Measurements from ENCODE around the gene C1QTNF12. TPM values are rescaled to one million over a fixed set of nuclear protein-coding genes. Genes with fewer than 3 reads are reported as not detected.

Gene C1QTNF12
- total RNA-seq, 1 experiment from 2014 or later, result not detected

DNA sequence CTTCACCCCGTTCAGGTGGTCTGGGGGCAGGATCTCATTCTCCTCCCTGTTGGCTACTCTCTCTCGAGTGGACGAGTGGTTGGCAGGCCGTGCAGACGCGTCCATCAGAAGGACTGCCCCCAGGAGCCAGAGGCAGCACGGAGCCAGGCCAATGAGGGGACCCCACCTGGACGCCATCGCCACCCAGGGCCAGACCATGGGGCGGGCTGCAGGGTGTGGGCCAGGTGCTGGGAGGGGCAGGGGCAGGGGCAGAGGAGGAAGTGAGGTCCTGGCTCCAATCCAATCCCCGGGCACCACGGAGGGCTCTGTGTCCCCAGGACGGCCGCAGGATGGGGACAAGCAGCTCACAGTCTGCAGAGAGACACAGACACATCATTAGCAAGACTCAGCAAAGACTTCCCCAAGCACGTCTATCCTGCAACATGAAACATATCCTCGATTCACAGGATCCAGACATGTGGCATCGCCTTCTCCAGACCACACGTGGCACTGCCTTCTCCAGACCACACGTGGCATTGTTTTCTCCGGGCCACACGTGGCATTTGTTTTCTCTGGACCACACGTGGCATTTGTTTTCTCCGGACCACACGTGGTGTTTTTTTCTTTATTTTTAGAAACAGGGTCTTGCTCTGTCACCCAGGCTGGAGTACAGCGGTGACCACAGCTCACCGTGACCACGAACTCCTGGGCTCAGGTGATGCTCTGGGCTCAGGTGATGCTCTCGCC is 17.8 kb downstream of the C1QTNF12 start:
- no peak for DNase-seq (ENCODE audit: low read depth)

DNA sequence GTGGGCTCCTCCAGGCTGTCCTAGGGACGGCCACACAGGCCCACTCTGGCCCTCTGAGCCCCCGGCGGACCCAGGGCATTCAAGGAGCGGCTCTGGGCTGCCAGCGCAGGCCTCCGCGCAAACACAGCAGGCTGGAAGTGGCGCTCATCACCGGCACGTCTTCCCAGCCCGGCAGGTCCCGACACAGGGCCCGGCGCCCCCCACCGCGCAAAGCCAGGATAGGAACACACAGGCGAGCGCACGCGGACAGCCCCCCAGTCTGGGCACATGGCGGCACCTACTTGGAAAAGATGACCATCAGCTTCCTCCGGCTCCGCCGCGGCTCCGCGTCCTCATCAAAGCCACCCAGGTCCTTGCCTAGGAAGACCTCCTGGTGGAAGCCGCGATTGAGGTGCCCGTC is 18.3 kb downstream of the C1QTNF12 start:
- DNase-seq (ENCODE audit: low read depth), result no peak

DNA sequence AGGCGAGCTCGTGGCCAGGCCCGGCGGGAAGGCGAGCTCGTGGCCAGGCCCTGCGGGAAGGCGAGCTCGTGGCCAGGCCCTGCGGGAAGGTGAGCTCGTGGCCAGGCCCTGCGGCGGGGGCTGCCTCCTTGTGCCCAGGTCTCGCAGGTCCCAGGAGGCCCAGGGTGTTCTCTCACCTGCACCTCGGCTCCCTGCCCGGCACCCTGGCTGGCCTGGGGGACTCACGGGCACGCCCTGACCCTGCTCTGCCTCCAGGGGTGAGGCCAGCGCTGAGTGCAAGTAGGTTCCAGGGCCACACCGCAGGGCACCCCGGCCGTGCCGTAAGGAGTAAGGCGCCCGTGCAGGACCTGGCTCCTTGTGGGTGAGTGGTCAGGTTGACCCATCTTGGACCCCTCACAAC is 19.1 kb downstream of the C1QTNF12 start:
- DNase-seq (ENCODE audit: low read depth), result no peak

DNA sequence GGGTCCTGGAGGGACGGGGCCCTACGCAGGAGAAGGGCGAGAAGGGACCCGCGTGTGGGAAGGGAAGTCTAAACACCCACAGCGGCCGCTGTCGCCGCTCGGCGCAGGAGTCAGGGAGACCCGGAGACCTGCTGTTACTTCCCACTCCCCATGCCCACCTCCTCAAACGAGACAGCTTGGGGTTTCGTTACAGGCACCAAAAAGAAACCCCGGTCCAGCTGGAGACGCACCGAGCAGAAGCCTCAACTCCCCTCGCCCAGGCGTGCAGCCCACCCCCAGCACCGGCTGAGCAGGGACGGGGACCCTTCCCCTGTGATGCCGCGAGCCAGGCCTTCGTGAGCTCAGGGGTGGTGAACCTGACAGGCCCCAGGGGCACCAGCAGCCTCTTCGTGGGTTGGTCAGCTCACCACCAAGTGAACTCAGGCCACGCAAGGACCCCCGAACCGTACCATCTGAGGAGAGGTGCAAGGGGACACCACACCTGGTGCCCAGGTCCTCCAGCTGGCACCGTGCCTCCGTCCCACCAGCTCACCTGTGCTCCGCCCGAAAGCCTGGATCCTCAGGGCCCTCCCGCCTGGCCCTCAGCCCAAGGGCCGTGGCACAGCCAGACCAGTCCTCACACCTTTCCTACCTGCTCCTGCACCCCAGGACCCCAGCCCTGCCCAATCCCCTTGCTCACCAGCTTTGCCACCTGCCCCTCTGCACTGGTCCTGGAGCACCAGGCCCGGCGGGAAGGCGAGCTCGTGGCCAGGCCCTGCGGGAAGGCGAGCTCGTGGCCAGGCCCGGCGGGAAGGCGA is 19.8 kb downstream of the C1QTNF12 start:
- DNase-seq (ENCODE audit: low read depth), result no peak

DNA sequence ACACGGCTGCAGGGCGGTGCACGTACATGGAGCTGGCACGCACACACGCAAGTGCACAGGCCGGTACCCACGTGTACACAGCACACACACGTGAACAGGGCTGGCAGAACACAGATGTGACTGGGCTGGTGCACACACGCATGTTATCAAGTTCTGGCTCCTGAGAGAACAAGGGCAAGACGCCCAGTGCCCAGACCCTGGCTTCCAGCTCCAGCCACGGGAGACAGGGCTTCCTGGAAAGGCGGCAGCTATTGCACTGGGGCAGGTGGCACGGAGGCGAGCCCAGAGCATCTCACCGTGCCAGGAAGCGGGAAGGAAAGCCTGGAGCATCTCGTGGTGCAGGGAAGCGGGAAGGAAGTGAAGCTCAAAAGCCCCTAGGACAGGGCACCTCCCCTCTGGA is 20.6 kb downstream of the C1QTNF12 start:
- DNase-seq (ENCODE audit: low read depth), result no peak

DNA sequence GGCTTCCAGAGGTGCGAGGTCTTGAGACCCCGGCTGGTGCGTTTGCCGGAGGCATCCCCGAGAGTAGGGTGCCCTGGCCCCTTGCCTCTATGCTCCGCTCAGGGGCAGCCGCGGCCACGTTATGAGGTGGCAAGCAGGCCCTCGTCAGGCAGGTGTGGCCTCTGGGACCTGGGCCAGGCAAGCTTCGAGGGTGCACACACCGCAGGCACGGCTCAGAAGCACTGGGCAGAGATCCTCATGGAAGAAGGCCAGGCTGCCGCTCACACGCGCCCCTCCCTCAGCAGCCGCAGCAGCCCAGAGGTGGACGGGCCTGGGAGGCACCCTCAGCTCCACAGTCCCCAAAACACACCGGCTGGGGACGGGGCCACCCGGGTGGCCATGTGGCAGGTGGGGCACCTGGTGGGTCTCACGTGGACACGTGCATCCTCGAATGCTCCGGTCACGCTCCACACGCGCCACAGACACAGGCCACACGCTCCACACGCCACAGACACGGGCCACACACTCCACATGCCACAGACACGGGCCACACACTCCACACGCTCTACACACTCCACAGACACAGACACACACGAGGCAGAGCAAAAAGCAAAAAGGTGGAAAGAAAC is 21.2 kb downstream of the C1QTNF12 start:
- DNase-seq (ENCODE audit: low read depth), result no peak

DNA sequence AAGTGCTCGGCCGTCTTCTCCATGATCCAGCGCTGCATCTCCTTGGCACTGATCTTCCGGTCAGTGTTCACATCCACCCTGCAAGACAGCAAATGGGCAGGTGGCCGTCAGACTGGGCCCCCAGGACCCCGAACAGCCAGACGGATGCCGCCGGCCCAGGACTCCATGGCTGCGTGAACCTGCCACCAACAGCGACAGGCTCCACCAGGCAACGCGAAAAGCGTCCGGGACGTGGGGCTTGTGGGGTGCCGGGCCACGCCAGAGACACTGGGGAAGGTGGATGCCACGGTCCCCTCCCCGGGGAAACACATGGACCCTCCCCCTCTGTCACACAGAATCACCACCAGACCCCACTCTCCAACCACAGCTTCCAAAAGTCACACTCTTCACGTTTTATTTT is 22.6 kb downstream of the C1QTNF12 start:
- no peak for DNase-seq (ENCODE audit: low read depth)

DNA sequence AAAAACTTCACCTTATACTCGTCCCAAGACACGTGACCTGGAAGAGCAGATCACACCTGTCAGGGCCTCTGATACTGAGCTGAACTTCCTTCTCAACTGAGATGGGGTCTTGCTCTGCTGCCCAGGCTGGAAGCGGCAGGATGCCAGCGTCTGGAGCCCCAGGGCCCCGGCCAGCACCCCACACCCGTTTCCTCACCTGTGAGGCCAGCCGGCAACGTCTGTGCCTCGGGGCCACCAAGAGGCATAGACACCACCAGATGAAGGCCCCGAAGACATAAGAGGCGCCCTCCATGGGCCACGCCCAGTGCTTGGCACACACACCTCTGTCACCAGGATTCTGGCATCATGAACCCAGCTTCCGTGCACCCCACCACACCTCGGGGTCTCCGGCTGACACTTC is 23.2 kb downstream of the C1QTNF12 start:
- DNase-seq (ENCODE audit: low read depth), result no peak

DNA sequence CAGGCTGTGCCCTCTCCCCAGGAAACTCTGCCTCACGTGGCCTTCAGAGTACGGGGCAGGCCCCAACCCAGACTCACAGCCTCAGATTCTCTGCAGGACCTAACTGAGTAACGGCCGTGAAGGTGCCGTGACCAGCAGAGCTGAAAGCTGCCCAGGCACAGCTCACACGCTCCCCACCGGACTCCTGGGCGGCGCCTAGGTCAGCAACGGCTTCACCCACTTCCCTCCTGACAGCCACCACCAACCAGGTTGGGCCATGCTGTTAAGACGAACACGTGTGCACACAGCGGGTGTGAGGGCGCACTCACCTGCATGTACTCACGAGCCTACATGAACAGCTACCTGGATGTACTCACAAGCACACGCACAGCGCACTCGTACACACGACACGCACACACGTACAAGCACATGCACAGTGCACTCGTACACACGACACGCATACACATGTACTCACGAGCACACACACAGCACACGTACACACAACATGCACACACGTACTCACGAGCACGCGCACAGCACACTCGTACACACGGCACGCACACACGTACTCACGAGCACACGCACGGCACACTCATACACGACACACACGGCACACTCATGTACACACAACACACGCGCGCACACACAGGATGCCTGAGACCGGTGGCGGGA is 23.8 kb downstream of the C1QTNF12 start:
- DNase-seq (ENCODE audit: low read depth), result no peak

DNA sequence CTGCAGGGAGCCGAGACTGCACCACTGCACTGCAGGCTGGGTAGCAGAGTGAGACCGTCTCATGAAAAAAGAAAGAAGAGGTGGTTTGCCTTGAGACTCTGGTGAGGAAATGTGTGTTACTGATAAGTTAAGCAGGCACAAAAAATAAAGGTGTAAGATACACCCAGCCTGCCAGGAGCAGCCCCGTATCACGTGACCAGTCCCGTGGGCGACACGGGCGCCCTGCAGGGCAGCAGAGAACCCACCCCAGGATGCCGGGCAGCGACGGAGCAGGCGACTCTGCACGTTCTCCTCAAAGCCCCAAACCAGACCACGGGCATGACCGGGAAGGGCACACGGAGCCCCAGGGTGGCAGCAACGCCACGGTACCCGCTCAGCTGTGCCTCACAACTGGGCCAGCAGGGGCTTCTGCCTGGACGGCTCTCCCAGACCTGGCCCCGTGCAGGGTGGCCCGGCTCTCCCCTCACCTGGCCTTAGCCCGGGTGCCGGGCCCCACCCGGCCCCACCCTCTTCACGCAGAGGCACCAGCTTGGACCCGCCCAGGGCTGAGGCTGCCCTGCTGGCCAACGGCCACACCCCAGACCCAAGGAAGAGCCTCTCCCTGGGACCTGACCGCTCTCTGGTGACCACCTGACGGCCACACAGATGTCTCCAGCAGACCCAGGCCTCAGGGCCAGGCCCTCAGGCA is 24.5 kb downstream of the C1QTNF12 start:
- no peak for DNase-seq (ENCODE audit: low read depth)

DNA sequence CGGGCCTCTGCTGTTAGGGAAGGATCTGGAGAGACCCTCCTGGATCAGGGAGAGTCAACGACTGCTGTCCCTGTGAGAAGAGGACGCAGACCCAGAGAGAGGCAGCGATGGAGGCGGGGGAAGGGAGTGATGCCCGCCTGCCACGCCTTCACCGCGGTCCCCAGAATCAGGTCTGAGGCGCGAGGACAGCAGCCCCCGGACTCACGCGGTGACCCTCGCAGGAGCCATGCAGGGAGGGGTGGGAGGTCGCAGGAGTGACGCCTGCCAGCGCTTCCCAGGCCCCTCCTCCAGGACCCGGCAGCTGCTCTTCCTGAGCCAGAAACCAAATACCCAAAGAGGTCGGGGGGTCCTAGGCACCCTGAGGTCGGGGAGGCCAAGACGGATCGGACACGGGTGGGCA is 26.3 kb downstream of the C1QTNF12 start:
- DNase-seq (ENCODE audit: low read depth), result no peak

DNA sequence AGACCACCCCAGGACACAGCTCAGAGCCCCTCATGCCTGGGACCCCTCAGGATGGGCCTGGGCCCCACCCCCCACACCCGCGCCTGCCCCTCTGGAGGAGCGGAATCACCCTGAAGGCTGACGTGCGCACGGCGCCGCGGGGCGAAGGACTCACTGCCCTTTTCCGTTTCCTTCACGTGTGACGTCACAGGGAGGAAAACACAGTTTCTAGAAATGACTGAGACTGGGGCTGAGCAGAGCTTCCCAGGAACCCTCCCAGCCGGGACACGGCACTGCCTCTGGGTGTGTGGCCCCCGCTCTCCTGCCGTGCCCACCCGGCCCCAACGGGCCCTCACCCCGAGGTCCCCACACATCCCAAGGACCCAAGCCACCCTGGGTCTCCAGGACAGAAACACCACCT is 27.2 kb downstream of the C1QTNF12 start:
- no peak for DNase-seq (ENCODE audit: low read depth)

DNA sequence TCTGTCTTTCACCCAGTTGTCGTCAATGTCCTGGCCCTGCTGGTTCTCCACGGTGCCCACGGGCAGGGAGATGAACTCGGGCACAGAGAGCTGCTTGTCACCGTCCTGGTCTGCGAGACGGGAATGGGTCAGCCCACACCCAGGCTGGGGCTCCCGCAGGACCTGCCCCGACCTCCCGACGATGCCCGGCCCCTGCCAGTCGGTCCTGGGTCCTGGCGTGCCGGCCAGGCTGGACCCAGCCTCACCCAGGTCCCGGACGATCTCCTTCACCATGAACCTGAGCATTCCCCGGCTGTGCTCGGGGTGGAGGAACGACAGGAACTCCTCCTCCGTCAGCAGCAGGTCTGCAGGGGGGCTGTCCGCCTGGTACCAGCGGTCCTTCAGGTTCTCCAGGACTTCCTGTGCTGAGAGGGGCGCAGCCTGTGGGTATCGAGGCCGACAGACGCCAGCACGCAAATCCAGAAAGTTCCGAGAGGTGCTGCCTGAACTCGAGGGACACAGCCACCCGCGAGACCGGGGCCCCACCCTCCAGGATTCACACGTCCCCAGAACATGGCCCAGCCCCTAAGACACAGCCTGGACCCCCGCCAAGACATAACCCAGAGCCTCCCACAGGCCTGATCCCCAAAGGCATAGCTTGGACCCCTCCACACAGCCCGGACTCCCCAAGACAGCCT is 27.9 kb downstream of the C1QTNF12 start:
- no peak for DNase-seq (ENCODE audit: low read depth)

DNA sequence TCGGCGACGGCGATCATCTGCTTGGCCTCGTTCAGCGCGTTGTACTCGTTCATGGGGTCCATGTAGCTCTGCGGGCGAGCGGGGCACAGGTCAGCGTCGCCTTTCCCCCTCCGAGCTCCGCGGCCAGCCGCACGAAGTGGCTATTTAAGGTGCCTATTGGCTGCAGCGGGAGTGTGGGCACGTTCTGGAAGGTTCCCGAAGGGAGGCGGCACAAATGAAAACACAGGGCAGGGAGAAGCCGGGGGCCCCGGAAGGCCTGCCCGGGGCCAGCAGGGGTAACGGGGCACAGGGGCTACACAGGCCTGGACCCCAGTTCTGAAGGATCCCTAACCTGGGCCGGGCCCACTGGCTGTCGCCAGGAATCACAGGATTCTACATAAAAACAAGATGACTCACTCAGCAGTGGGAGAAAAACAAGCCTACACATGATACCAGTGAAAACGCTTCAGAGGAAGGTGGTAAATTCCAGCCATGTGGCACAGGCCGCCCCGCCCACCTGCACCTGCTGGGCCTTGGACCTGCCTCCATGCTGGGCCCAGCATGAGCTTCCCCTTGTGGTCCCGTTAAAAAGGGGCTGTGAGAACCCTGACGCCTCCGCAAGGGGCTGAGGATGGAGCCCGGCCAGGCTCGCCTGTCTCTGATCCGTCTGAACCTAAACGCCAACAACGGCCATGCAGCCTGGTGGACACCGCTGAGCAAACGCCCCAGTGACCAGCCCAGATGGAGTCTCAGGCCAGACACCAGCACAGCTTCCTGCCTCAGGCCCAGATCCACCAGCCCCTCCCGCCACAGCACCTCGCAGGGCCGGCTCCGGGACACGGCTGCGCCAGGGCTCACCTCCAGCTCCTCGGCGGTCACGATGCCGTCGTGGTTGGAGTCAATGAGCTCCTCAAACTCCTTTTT is 28.6 kb downstream of the C1QTNF12 start:
- no peak for DNase-seq (ENCODE audit: low read depth)

DNA sequence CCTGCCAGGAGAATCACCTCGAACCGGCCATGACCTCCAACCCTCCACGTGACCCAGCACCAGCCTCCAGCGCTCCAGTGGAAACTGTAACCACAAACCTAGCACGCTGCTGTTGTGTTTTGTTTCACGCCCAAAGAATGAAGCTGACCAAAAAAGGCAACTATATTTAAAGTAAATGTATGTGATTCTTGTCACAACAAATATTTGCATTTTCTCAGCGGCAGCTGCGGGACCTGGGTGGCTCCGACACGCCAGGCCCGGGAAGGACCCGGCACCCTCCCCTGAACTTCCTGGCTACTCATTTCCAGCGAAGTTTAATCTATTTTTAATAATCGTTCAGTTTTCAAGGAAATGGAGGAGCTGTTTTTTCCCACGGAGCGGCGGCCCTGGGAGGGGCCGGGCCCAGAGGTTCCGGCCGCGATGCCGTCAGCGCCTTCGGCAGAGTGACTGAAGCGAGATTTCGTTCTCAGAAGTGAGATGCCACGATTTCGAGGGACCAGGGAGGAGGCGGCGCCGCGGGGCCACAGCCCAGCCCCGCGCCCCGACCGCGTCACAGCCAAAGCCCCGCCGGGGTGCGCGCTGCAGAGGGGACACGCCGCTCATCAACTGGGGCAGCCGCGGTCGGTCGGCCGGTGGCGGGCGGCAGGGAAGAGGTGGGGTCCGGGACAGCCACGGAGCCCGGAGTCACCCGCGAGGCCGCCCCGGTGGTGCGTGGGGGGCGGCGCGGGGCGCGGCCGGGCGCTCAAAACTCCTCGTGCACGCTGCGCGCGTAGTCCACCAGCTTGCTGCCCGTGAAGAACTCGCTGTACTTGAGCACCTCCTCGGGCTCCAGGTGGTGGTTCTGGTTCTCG is 29.5 kb downstream of the C1QTNF12 start:
- DNase-seq (ENCODE audit: low read depth), result no peak

DNA sequence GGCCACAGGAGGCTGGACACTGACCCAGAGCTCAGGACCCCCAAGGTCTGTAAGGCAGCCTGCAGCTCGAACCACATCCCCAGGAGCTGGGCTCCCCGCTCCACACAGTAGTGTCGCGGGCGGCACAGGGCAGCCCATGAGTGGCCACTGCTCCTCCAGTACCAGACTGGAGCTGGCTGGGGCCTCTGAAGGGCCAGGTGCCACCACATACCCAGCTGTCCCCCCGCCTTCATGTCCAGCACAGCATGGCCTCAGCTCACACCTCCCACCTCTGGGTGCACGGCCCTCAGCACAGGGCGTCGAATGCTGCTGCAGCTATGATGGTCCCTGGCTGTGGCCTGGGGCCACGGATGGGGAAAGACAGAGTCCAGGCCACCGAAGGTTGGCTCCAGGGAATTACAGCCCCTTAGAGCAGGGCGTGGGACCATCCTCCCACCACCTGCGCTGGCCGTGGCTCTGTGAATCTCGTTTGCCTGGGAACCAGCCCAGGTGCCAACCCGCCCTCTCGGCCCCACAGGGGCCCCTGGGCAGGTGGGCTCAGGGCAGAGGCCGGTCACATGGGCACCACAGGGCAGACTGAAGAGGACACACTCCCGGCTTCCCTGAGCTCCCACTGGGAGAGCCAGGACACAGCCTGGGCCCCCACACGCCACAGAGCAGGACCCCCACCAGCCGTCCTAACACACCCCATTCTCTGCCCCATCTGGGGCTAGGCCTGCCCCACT is 30.5 kb downstream of the C1QTNF12 start:
- no peak for DNase-seq (ENCODE audit: low read depth)

DNA sequence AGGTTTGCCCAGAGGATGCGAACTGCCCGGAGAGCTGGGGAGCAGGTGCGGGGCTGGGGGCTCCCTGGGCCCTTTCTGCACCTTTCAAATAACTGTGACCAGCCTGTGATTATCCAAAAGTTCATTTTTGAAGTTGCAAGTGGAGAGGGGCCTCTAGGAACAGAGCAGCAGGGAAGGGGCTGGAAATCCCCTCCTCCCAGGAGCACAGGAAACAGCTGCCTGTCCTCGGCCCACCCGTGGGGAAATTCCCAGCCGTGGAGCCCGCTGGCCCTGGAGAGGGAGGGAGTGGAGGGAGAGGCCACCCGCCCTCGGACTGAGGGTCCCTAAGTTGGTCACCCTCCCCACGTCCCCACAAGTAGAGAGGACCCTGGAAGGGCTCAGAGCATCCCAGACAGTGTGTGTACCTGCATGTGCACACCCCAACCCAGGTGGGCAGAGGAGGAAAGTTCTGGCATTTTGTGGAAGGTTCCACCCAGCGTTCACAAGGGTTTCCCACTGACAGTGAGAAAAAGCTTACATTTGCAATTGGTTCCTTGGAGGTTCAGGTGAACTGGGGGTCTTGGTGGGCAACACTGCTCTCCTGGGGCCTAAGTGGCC is 31.3 kb downstream of the C1QTNF12 start:
- no peak for DNase-seq (ENCODE audit: low read depth)

Data from Daoy (cell line).